Small intestine (tissue), 7 donors: ENCODE data around the gene RAPGEF1. TPM values are rescaled to one million over a fixed set of nuclear protein-coding genes. Genes with fewer than 3 reads are reported as not detected.

Source experiments
- DNase-seq, 2 donors: peaks; one replicate each; pipeline versions ENCODE4 v3.0.0 to v3.0.0-alpha.2; 2013
- FAIRE-seq: peaks from 2 replicates; lab custom pipeline; 2012; peaks lifted over from hg19 to GRCh38; lab: Jason Lieb, UNC
- H3K27ac ChIP-seq, 3 donors: one replicate each; pipeline ENCODE4 v1.5.1; 2013; ENCODE audit warnings: low read length in 2 of 3, mild to moderate bottlenecking in 2 of 3, control low read depth in 1 of 3, inconsistent platforms in 1 of 3, low read depth in 1 of 3, moderate library complexity in 1 of 3
- H3K27me3 ChIP-seq, 3 donors: one replicate each; pipeline ENCODE4 v1.6.1; 2013; ENCODE audit warnings: low read length in 3 of 3, inconsistent platforms in 1 of 3; ENCODE audit not compliant: control insufficient read depth in 3 of 3, insufficient read depth in 3 of 3
- H3K36me3 ChIP-seq, 3 donors: one replicate each; pipeline ENCODE4 v1.6.1; 2013; ENCODE audit warnings: low read length in 3 of 3, inconsistent platforms in 1 of 3, low read depth in 1 of 3, mild to moderate bottlenecking in 1 of 3, moderate library complexity in 1 of 3; ENCODE audit not compliant: control insufficient read depth in 3 of 3, insufficient read depth in 2 of 3
- H3K4me1 ChIP-seq, 3 donors: one replicate each; pipeline ENCODE4 v1.6.1; 2013; ENCODE audit warnings: low read length in 2 of 3, inconsistent platforms in 1 of 3, low read depth in 1 of 3, mild to moderate bottlenecking in 1 of 3, moderate library complexity in 1 of 3; ENCODE audit not compliant: control insufficient read depth in 3 of 3, insufficient read depth in 2 of 3
- H3K4me3 ChIP-seq, 3 donors: one replicate each; pipeline ENCODE4 v1.5.1; 2013; ENCODE audit warnings: low read length in 3 of 3, control low read depth in 1 of 3, inconsistent platforms in 1 of 3, low read depth in 1 of 3, mild to moderate bottlenecking in 1 of 3, moderate library complexity in 1 of 3
- H3K9me3 ChIP-seq, 2 donors: one replicate each; pipeline ENCODE4 v1.6.1; 2013; ENCODE audit warnings: low read depth in 1 of 2, low read length in 1 of 2; ENCODE audit not compliant: control insufficient read depth in 2 of 2, insufficient read depth in 1 of 2
- WGBS, 3 donors: extraction: QIAGEN DNeasy Blood & Tissue Kit; methylation state at CpG; one replicate each; pipeline ENCODE4 v1.1.7; 2013; 5-methylcytosine and 5-hydroxymethylcytosine counted together
- polyA plus RNA-seq, 4 donors: library from polyadenylated mRNA; stranded (reverse) in 3 of 4; unstranded in 1 of 4; fragments of 200-250 nt in 3 of 4; fragments of 120-200 nt in 1 of 4; gene quantifications; one replicate each; pipeline versions ENCODE4 v1.2.1 to v1.2.3, GENCODE V29; 2013
- donor health status: healthy with polysubstance abuse.
- donor health status: control.
- donor health status: control.
- donor health status: Bipolar disorder and iron deficiency.
- donor health status: healthy.

Gene RAPGEF1
- polyA plus RNA-seq, 4 donors: 15.4 to 43.4 (median 21.2) TPM

DNA sequence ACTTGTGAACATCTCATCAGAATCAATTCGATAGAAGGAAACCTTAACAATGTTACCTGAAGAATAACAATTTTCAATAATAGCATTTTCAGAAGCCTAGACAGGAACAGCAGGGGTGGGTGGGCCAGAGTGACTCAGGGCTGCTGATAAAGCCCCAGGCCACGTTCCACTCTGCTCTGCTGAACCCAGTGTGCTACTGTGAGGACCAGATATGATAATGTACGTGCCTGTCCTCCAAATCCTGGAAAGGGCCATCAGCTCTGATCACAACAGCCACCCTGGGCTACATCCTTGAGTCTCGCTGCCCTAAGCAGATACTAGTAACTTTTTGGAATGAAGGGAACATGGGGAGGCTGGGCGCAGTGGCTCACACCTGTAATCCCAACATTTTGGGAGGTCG lies 103.3 kb downstream of the RAPGEF1 start:
- H3K27me3 ChIP-seq: no peaks in the 10 kb centered on the region
- peak overlapping the region in 1 of 3 donors; percentile 32 for H3K27ac ChIP-seq
- H3K4me1 ChIP-seq: peaks cover 7 to 33% (median 9%) of the 10 kb centered on the region in 3 donors
- WGBS, 3 donors: 87 to 88% (median 88%) methylated on average over 6 of the region's 6 CpGs
- peaks cover 0 to 47% (median 0%) of the 10 kb centered on the region in 3 donors for H3K36me3 ChIP-seq
- no peaks in the 10 kb centered on the region for H3K9me3 ChIP-seq
- no peak overlapping the region for H3K4me3 ChIP-seq
- DNase-seq (no peak), FAIRE-seq (no peak)

- 56 to 73% (median 72%) methylated on average over 5 of the region's 5 CpGs for WGBS, 3 donors
- H3K27ac ChIP-seq: peak overlapping the region; percentile 5 to 81 (median 60)
- no peak for DNase-seq
- peaks cover 3 to 26% (median 11%) of the 10 kb centered on the region in 3 donors for H3K4me1 ChIP-seq
- FAIRE-seq: no peak
- no peak overlapping the region for H3K4me3 ChIP-seq
- H3K27me3 ChIP-seq: no peaks in the 10 kb centered on the region
- no peaks in the 10 kb centered on the region for H3K9me3 ChIP-seq
- peaks cover 0 to 48% (median 0%) of the 10 kb centered on the region in 3 donors for H3K36me3 ChIP-seq
Measured at GRCh38 chr9:131635892-131636291, 104.0 kb downstream of the RAPGEF1 start.

GRCh38 chr9:131635285-131635684 lies 104.6 kb downstream of the RAPGEF1 start:
- no peak for FAIRE-seq
- Histone ChIP-seq H3K4me3 (no peak overlapping the region), H3K4me1 (peaks cover 3 to 20% (median 7%) of the 10 kb centered on the region in 3 donors), H3K36me3 (peaks cover 0 to 44% (median 0%) of the 10 kb centered on the region in 3 donors), H3K27ac (peak overlapping the region; percentile 55 to 90 (median 81)), H3K27me3 (no peaks in the 10 kb centered on the region), H3K9me3 (no peaks in the 10 kb centered on the region)
- 2 to 10% (median 3%) methylated on average over 6 of the region's 6 CpGs for WGBS, 3 donors
- peak; percentile 91 to 94 for DNase-seq

DNA sequence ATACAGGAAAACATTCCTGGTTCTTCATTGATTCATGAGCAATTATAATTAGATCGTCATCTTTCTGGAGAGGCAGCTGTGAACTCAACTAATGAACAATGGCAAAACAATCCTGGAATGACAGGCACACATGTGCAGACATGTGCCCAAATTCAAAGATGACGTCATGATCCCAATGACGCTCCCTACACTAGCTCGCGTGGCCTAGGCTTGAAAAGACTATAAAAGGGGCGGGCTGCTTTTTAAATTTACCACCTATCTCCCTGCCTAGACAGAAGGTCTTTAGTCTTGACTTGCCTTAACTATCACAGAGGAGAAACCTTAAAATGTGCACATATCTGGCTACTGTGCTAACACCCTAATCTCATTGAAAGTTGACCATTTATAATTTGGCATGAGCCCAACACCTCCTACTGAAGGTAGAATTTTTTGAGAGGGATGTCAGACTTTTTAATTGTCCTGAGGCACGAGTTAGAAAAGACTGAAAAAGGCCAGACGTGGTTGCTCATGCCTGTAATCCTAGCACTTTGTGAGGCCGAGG lies 106.3 kb downstream of the RAPGEF1 start:
- WGBS, 3 donors: 91 to 95% (median 93%) methylated on average over 9 of the region's 9 CpGs
- H3K4me3 ChIP-seq: no peak overlapping the region
- no peaks in the 10 kb centered on the region for H3K9me3 ChIP-seq
- peaks cover 0 to 49% (median 2%) of the 10 kb centered on the region in 3 donors for H3K36me3 ChIP-seq
- no peaks in the 10 kb centered on the region for H3K27me3 ChIP-seq
- no peak overlapping the region for H3K27ac ChIP-seq
- DNase-seq (no peak), FAIRE-seq (no peak)
- peaks cover 4 to 14% (median 8%) of the 10 kb centered on the region in 3 donors for H3K4me1 ChIP-seq

DNA sequence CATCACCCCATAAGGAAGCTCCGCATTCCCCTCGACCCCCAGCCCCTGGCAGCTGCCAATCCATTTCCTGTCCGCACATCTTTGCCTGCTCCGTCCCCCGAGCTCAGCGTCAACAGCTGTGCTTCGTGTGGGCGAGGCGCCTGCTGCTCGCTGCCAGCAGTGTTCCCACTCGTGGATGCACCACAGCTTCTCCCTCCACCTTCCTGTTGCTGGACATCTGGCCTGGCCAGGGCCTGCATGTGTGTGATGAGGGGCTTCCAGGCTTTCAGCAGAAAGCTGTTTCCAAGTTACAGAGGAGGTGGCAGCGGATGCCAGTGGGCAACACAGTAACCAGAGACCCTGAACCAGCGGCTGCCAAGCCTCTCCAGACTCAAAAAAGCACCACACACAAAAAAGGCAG lies 108.6 kb downstream of the RAPGEF1 start:
- H3K4me1 ChIP-seq: peaks cover 12 to 16% (median 14%) of the 10 kb centered on the region in 3 donors
- no peaks in the 10 kb centered on the region for H3K9me3 ChIP-seq
- no peak overlapping the region for H3K4me3 ChIP-seq
- FAIRE-seq: no peak
- H3K27ac ChIP-seq: no peak overlapping the region
- H3K36me3 ChIP-seq: peaks cover 0 to 47% (median 2%) of the 10 kb centered on the region in 3 donors
- no peaks in the 10 kb centered on the region for H3K27me3 ChIP-seq
- WGBS, 3 donors: 82 to 93% (median 93%) methylated on average over 13 of the region's 13 CpGs
- no peak for DNase-seq

GRCh38 chr9:131630205-131630831 lies 109.6 kb downstream of the RAPGEF1 start:
- DNase-seq (no peak), FAIRE-seq (no peak)
- no peaks in the 10 kb centered on the region for H3K27me3 ChIP-seq
- no peak overlapping the region for H3K4me3 ChIP-seq
- 81 to 90% (median 88%) methylated on average over 15 of the region's 15 CpGs for WGBS, 3 donors
- H3K9me3 ChIP-seq: no peaks in the 10 kb centered on the region
- H3K4me1 ChIP-seq: peaks cover 9 to 14% (median 12%) of the 10 kb centered on the region in 3 donors
- H3K27ac ChIP-seq: peak overlapping the region in 1 of 3 donors; percentile 46
- H3K36me3 ChIP-seq: peaks cover 3 to 49% (median 5%) of the 10 kb centered on the region in 3 donors

- no peak for FAIRE-seq
- peaks cover 3 to 53% (median 7%) of the 10 kb centered on the region in 3 donors for H3K36me3 ChIP-seq
- H3K27ac ChIP-seq: peak overlapping the region in 1 of 3 donors; percentile 46
Measured at GRCh38 chr9:131629825-131630204, 110.1 kb downstream of the RAPGEF1 start.

DNA sequence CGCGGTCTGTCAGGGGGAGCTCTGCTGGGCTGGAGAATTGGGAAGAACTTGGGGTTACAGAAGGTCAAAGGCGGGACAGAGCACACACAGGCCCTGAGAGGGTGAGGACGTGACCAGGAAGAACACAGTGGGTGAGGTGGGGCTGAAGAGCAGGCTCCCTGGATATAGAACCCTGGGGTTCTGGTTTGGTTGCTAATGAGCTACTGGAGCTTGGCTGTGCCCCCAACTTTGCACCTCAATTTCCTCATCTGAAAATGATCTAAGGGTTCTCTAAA lies 110.7 kb downstream of the RAPGEF1 start:
- no peaks in the 10 kb centered on the region for H3K9me3 ChIP-seq
- H3K36me3 ChIP-seq: peaks cover 3 to 57% (median 7%) of the 10 kb centered on the region in 3 donors
- no peaks in the 10 kb centered on the region for H3K27me3 ChIP-seq
- peak overlapping the region in 2 of 3 donors; percentile 42 to 97 for H3K27ac ChIP-seq
- DNase-seq (peak in 1 of 2 donors; percentile 21), FAIRE-seq (no peak)
- no peak overlapping the region for H3K4me3 ChIP-seq
- 87 to 94% (median 88%) methylated on average over 4 of the region's 4 CpGs for WGBS, 3 donors
- peaks cover 2 to 10% (median 9%) of the 10 kb centered on the region in 3 donors for H3K4me1 ChIP-seq

More at GRCh38 chr9:131629825-131630204, 110.1 kb downstream of the RAPGEF1 start:
- 87 to 93% (median 90%) methylated on average over 4 of the region's 4 CpGs for WGBS, 3 donors
- Histone ChIP-seq H3K4me3 (no peak overlapping the region), H3K4me1 (peaks cover 5 to 12% (median 11%) of the 10 kb centered on the region in 3 donors), H3K27me3 (no peaks in the 10 kb centered on the region), H3K9me3 (no peaks in the 10 kb centered on the region)
- no peak for DNase-seq
